HG02840 (cell line): Measurements from ENCODE around the gene RACGAP1.

Experiments used
- ATAC-seq: cut with Tn5 transposase; IDR thresholded peaks from one replicate; pipeline ENCODE4 v1.9.1; 2021; ENCODE audit warnings: mild to moderate bottlenecking, moderate library complexity, moderate number of reproducible peaks; ENCODE audit not compliant: unreplicated experiment, low FRiP score

RACGAP1 gene

DNA sequence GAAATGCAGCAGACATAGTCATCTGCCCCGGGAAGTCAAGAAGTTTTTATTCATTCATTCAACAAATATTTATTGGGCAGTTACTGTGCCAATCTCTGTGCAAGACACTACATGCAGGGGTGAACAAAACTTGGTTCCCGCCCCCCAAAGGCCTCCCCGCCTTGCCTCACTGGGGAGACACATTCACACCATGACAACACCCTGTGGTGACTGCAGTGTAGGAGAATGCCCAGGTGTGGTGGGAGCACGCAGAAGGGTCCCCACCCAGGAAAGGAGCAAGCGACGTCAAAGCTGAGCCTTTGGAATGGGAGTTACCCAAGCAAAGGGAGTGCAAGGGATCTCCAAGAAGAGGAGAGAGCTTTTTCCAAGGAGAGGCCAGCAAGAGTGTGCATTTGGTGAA, 54.2 kb downstream of the RACGAP1 start:
- ATAC-seq: no peak

- no peak for ATAC-seq
Observed at GRCh38 chr12:49970658-49971057, 54.6 kb downstream of the RACGAP1 start.

- ATAC-seq: no peak
Observed at GRCh38 chr12:49969651-49970429, 55.5 kb downstream of the RACGAP1 start.

GRCh38 chr12:49969027-49969426, 56.3 kb downstream of the RACGAP1 start:
- no peak for ATAC-seq

GRCh38 chr12:49968471-49968870, 56.8 kb downstream of the RACGAP1 start:
- ATAC-seq: no peak

DNA sequence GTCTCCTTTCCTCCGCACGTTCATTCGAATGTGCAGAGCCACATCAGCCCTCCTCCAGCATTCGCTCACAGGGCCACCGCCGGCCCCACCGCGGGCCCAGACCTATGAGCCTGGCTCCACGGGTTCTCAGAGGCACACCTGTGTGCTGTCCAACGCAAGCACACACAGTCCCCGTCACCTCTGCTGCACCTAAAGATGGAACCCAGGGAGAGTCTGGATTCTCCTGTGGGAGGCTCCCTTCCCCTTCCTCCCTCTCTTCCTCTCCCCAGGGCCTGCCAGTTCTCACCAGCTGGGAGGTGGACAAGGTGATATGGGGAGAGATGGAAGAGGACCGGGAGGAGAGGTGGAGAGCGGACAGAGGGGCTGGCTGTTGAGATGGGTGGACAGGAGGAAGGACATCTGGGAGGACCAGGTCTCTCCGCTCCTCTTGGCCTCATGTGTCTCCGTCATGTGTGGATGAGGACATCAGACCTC, 57.5 kb downstream of the RACGAP1 start:
- no peak for ATAC-seq

GRCh38 chr12:49967042-49967776, 58.1 kb downstream of the RACGAP1 start:
- no peak for ATAC-seq

DNA sequence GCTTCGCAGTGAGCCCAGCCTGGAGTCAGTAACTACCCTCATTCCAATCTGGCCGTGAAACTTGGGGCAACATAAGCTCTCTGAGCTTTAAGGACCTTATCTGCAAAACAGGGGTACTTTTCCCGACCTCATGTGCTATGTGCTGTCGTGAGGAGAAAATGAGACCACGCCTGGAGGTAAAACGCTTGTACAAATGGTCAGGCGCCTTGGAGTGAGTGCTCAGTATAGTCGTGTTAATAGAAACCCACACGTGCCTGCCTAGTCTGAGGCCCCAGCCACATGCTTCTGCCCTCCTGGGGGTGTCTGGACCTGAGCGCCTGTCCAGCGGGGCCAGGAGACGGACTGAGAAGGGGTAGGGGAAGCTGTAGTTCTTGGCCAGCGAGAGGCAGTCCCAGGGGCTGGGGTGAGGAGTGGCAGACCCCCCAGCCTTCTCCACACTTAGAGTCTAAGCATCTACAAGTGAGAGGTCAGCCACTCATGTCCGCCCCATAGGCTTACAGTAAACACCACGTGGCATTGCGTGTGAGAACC, 58.7 kb downstream of the RACGAP1 start:
- ATAC-seq: no peak

GRCh38 chr12:49965836-49966235, 59.5 kb downstream of the RACGAP1 start:
- no peak for ATAC-seq

- no peak for ATAC-seq
Observed at GRCh38 chr12:49964849-49965624, 60.3 kb downstream of the RACGAP1 start.

GRCh38 chr12:49963976-49964815, 61.1 kb downstream of the RACGAP1 start:
- ATAC-seq: no peak

DNA sequence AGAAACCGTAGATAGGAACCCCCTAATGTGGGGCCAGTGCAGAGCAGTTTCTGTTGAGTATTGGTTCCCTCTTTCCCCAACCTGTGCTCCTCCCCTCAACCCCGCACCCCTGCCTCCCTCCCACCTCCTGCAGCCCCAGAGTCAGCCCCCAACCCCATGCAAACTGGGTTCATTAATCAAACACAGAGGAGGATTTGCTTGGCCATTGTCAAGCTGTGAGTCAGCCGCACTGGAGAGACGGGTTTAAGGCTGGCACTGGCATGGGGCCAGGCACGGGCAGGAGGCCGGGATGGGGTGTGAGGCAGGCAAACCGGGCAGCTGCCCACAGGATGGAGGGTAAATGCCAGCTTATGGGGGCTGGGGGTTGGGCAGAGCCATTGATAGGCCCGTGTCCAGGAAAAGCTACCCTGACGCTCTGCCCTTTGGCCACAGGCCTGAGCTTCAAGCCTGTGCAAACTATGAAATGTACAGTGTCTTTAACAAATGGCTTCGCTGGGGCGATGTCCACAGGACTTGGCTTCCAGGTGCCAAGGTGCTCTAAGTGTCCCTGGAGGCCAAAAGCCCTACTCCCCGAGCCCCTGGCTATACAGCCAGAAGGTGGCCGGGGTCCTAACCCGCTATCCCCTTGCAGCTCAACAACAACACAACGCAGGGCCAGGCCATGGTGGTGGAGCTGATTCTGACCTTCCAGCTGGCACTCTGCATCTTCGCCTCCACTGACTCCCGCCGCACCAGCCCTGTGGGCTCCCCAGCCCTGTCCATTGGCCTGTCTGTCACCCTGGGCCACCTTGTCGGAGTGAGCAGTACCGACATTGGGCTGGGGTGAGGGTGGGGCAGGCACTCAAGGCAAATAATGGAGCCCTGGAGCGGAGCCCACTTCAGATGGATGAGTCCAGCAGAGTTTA, 62.2 kb downstream of the RACGAP1 start:
- no peak for ATAC-seq

GRCh38 chr12:49961993-49962764, 63.1 kb downstream of the RACGAP1 start:
- no peak for ATAC-seq

- ATAC-seq: no peak
Observed at GRCh38 chr12:49961111-49961922, 64.0 kb downstream of the RACGAP1 start, which contains the start of gene AQP5. Gene AQP5 (plus strand): TSS chr12:49961872. CDS start chr12:49962018, 146 bp downstream.

DNA sequence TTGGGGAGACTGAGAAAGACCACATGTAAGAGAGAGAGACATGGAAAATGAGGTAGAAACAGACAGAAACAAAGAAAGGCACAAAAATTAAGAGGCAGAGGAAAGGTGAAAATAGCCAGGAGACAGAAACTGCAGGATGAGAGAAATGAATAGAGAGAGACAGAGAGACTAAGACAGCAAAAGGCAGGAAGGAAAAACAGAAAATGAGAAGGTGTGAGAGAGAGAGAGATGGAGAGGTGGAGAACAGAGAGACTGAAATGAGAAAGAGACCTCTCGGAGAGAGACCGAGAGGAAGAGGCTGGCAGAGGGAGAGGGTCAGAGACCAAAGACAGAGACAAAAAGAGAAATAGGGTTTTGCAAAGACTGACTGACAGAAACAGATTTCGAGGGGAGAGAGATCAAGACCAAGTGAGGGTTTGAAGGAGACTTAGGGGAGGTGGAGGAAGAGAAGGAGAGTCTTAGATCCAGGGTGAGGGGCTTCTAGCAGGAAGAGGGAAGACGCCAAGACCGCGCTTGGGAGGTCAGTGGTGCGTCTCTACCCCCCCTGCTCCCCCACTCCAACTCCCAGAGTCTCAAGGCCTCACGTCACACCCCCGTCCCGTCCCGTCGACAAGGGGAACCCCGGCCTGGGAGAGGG, 64.7 kb downstream of the RACGAP1 start:
- ATAC-seq: no peak

DNA sequence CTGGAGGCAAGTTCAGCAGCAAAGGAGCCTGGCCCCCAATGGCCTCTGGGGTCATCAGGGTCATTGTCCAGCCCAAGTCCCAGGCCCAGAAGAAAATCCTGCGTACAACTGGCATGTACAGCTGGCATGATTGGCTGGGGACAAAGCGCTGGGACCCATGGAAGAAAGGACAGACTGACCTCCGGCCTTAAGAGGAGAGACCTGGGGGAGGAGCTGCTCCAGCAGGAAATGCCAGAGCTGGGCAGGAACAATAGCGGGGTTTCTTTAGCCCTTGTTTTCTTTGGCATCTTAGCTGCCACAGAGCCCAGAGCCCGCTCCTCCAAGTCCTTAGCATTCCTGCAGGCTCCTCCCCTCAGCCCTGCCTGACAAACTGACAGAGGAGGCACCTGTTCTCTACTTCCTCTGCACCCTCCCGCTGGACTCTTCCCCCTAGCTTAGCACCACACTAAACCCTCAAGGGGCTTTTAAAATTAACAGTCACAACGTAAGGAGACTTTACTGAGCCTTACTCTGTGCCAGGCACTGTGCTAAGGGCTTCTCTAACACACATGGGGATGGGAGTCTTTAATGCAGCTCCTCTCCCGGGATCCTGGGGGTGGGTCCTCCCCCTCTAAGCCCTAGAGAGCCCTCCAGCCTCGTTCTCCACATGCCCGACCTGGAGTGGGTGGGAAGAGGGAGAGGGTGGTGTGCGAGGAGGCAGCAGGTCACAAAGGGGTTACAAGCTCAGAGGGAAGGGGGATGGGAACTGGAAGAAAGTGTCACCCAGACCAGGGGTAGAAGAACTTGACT, 65.4 kb downstream of the RACGAP1 start:
- no peak for ATAC-seq
